Mesothelial cell of epicardium (in vitro differentiated cells): ENCODE results near the gene PLK2. TPM values are rescaled to one million over a fixed set of nuclear protein-coding genes. Genes with fewer than 3 reads are reported as not detected.

Experiments used
- DNase-seq, 2 experiments: peaks; one replicate each; pipeline ENCODE4 v3.0.0; 2021; ENCODE audit warnings: low spot score in 2 of 2; ENCODE audit not compliant: unreplicated experiment in 2 of 2
- H3K27ac Mint-ChIP-seq: 2 replicates; pipeline ENCODE4 v1.8.0; 2021; ENCODE audit warnings: mixed read lengths
- H3K27me3 Mint-ChIP-seq: 2 replicates; pipeline ENCODE4 v1.8.0; 2021; ENCODE audit warnings: low read depth, mixed read lengths
- H3K36me3 Mint-ChIP-seq: 2 replicates; pipeline ENCODE4 v1.8.0; 2021; ENCODE audit warnings: mixed read lengths
- H3K4me1 Mint-ChIP-seq: 2 replicates; pipeline ENCODE4 v1.8.0; 2021; ENCODE audit warnings: mixed read lengths
- H3K4me3 Mint-ChIP-seq: 2 replicates; pipeline ENCODE4 v1.8.0; 2021; ENCODE audit warnings: mild to moderate bottlenecking, moderate library complexity, mixed read lengths
- H3K9me3 Mint-ChIP-seq: 2 replicates; pipeline ENCODE4 v1.8.0; 2021; ENCODE audit warnings: mixed read lengths
- CTCF ChIP-seq: fragments of 200-600 bp; sonication (generic); IDR thresholded peaks from one replicate; pipeline ENCODE4 v1.5.0; 2021; ENCODE audit warnings: antibody characterized with exemption; ENCODE audit not compliant: unreplicated experiment
- total RNA-seq: library from RNA; stranded (reverse); gene quantifications from 3 replicates; pipeline ENCODE4 v1.2.1, GENCODE V29; 2021

Gene PLK2
- total RNA-seq, 1 donor from 2014 or later = 549 TPM

GRCh38 chr5:58462623-58463230 is 2.8 kb upstream of the PLK2 start:
- Mint-ChIP-seq H3K27me3 (no peaks in the 10 kb centered on the region), H3K36me3 (peaks cover 11% of the 10 kb centered on the region), H3K9me3 (peaks cover 3% of the 10 kb centered on the region), H3K4me1 (peaks cover 32% of the 10 kb centered on the region), H3K4me3 (no peak overlapping the region), H3K27ac (peak overlapping the region; percentile 84)
- no peak for DNase-seq
- peak; percentile 82 for TF ChIP-seq CTCF

- Mint-ChIP-seq H3K9me3 (peaks cover 3% of the 10 kb centered on the region), H3K4me1 (peaks cover 29% of the 10 kb centered on the region), H3K4me3 (no peak overlapping the region), H3K36me3 (peaks cover 17% of the 10 kb centered on the region), H3K27me3 (no peaks in the 10 kb centered on the region), H3K27ac (peak overlapping the region; percentile 84)
- DNase-seq = no peak
- TF ChIP-seq CTCF = no peak
Observed at GRCh38 chr5:58462154-58462553, 2.3 kb upstream of the PLK2 start.

- Mint-ChIP-seq H3K27me3 (no peaks in the 10 kb centered on the region), H3K27ac (peak overlapping the region; percentile 84), H3K36me3 (peaks cover 29% of the 10 kb centered on the region), H3K4me1 (peaks cover 34% of the 10 kb centered on the region), H3K9me3 (peaks cover 3% of the 10 kb centered on the region), H3K4me3 (peak overlapping the region; percentile 97)
- DNase-seq = peak; percentile 66 to 94
- TF ChIP-seq CTCF = peak; percentile 81
Observed at GRCh38 chr5:58460732-58461286, 923 bp upstream of the PLK2 start.

DNA sequence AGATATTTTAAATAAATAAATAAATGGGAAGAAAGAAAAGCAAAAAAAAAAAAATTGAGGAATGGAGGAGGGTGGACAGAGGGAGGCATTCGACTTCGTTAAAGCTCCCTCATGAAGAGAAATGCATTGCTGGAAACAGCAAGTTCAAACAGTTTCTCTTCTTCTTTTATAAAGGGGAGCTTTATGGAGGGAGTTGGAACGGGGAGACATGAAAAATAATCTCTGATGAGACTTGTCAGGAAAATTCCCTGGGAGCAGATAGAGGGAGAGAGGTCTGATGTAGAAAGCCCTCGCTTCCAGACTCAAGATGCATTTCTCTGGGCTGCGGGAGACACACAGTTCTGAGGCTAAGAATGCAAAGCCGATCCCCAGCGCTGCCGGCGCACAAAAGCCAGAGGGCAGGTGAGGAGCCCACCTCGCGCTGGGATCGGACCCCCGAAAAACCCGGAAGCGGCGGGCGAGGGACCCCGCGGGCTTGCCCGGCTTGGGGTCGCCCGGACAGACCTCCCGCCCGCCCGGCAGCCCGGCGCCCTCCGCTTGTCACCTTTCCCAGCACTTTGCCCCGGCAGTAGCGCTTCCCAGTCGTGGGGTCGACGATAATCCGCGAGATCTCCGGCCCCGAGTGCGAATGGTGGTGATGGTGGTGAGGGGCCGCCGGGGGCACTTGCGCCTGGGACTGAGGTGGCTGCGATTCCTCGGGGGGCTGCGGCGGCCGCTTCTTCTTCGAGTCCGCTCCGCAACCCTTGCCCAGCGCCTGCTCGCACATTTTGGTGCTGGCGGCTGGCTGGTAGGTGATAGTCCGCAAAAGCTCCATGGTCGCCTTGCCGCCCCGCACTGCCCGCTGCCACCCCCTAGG is 512 bp downstream of the PLK2 start:
- Mint-ChIP-seq H3K4me1 (peaks cover 48% of the 10 kb centered on the region), H3K4me3 (peak overlapping the region; percentile 97), H3K27ac (peak overlapping the region; percentile 96), H3K36me3 (peaks cover 42% of the 10 kb centered on the region), H3K9me3 (peaks cover 3% of the 10 kb centered on the region), H3K27me3 (no peaks in the 10 kb centered on the region)
- TF ChIP-seq CTCF = no peak
- DNase-seq = peak; percentile 27 to 56

GRCh38 chr5:58458743-58459145 is 1.1 kb downstream of the PLK2 start:
- no peak for DNase-seq
- peaks cover 54% of the 10 kb centered on the region for H3K4me1 Mint-ChIP-seq
- no peak for TF ChIP-seq CTCF
- H3K27ac Mint-ChIP-seq = peak overlapping the region; percentile 96
- H3K36me3 Mint-ChIP-seq = peaks cover 48% of the 10 kb centered on the region
- peak overlapping the region; percentile 97 for H3K4me3 Mint-ChIP-seq
- peaks cover under 1% of the 10 kb centered on the region for H3K9me3 Mint-ChIP-seq
- H3K27me3 Mint-ChIP-seq = no peaks in the 10 kb centered on the region
